Activated CD4-positive, alpha-beta memory T cell treated with anti-CD3 and anti-CD28 coated beads for 36 hours (primary cell): ENCODE data around the gene TBC1D20. TPM values are rescaled to one million over a fixed set of nuclear protein-coding genes. Genes with fewer than 3 reads are reported as not detected.
A peak's percentile ranks its signal among the peaks of the same experiment; 100 is the strongest.

Experiments
- CTCF ChIA-PET: fragments of 350-600 bp; sonication (Branson Sonifier 250); formaldehyde crosslinking; loops from one replicate; lab custom pipeline; 2021; ENCODE audit warnings: antibody characterized with exemption, inconsistent platforms; lab: Charles Lee
- POLR2A ChIA-PET: fragments of 350-600 bp; sonication (Branson Sonifier 250); formaldehyde crosslinking; loops from one replicate; lab custom pipeline; 2021; ENCODE audit warnings: antibody characterized with exemption; lab: Charles Lee
- DNase-seq: peaks from one replicate; pipeline ENCODE4 v3.0.0-alpha.2; 2020
- H3K27ac Mint-ChIP-seq: one replicate; pipeline ENCODE4 v1.8.0; 2021; ENCODE audit warnings: mixed read lengths
- H3K27me3 Mint-ChIP-seq: one replicate; pipeline ENCODE4 v1.8.0; 2021; ENCODE audit warnings: mixed read lengths
- H3K36me3 Mint-ChIP-seq: one replicate; pipeline ENCODE4 v1.8.0; 2021; ENCODE audit warnings: mixed read lengths
- H3K4me1 Mint-ChIP-seq: one replicate; pipeline ENCODE4 v1.8.0; 2021; ENCODE audit warnings: low read depth, mixed read lengths
- H3K4me3 Mint-ChIP-seq: one replicate; pipeline ENCODE4 v1.8.0; 2021; ENCODE audit warnings: mild to moderate bottlenecking, mixed read lengths
- H3K9me3 Mint-ChIP-seq: one replicate; pipeline ENCODE4 v1.8.0; 2021; ENCODE audit warnings: mixed read lengths
- intact Hi-C: fragments of 100-400 bp; cut with micrococcal nuclease; formaldehyde crosslinking; loops from one replicate; pipeline ENCODE4 v1.15.1; 2023
- total RNA-seq, 2 experiments: library from RNA; stranded (reverse); gene quantifications; one replicate each; pipeline ENCODE4 v1.2.3, GENCODE V29; 2021

The TBC1D20 gene
- total RNA-seq, 2 experiments from 2014 or later: 18.8 to 20.4 TPM

DNA sequence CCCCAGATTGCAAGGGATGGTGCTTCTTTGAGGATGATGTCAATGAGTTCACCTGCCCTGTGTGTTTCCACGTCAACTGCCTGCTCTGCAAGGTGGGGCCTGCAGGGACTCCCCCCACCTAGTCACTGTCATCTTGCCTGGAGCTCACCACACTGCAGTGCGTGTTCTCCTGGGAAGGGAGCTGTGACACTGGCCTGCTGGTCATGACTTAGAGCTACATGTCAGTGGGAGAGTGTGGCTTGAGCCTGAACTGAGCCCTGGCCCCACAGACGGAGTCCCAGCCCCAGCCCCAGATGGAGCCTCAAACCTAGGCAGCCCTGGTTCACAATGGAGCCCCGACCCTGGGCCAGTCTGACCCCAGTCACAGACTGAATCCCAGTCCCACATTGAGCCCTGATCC is 34.9 kb downstream of the TBC1D20 start:
- CTCF ChIA-PET: no interaction called here

DNA sequence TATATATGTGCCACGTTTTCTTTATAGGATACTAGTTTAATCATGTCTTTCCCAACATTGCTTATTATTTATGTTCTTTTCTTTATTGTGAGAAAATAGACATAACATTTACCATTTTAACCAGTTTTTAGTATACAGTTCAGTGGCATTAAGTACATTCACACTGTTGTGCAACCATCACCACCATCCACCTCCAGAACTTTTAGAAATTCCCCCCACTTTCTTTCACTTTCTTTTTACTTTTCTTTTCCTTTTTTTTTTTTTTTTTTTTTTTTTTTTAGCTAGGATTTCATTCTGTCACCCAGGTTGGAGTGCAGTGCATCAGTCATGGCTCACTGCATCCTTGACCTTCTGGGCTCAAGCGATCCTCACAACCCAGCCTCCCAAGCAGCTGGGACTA is 35.8 kb downstream of the TBC1D20 start:
- ChIA-PET CTCF (no interaction called here), POLR2A (no interaction called here)
- Mint-ChIP-seq H3K36me3 (peaks cover 41% of the 10 kb centered on the region), H3K27ac (no peak overlapping the region), H3K4me1 (peaks cover 9% of the 10 kb centered on the region), H3K4me3 (no peak overlapping the region), H3K27me3 (no peaks in the 10 kb centered on the region), H3K9me3 (no peaks in the 10 kb centered on the region)
- intact Hi-C loops: no loop called here
- no peak for DNase-seq

More for the DNA sequence above, 34.9 kb downstream of the TBC1D20 start:
- no peak for DNase-seq
- no peaks in the 10 kb centered on the region for H3K9me3 Mint-ChIP-seq
- H3K36me3 Mint-ChIP-seq: peaks cover 34% of the 10 kb centered on the region
- no peaks in the 10 kb centered on the region for H3K27me3 Mint-ChIP-seq
- no peak overlapping the region for H3K27ac Mint-ChIP-seq
- intact Hi-C loops: no loop called here
- POLR2A ChIA-PET: no interaction called here
- peaks cover 13% of the 10 kb centered on the region for H3K4me1 Mint-ChIP-seq
- H3K4me3 Mint-ChIP-seq: no peak overlapping the region

DNA sequence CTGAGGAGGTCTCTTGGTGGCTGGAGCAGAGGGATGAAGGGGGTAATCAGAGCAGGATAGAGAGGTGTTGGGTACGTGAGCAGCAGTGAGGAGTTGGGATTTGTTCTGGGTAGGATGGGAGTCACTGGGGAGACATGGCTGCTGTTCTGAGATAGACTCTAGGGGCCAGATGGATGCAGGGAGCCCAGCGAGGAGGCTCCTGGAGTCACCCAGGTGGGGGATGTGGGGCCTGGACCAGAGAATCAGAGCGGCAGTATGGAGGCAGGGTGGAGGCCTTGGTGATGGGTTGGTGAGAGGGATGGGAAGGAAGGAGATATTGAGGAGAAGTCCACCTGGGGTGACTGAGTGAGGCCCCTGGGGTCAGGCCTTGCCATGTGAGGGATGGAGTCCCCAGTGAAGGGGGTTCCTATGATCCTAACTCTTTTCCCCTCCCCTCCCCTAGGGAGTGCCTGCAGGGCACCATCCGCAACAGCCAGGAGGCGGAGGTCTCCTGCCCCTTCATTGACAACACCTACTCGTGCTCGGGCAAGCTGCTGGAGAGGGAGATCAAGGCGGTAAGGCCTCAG is 40.6 kb downstream of the TBC1D20 start:
- Mint-ChIP-seq H3K27ac (peak overlapping the region; percentile 42), H3K4me3 (no peak overlapping the region), H3K4me1 (peaks cover 5% of the 10 kb centered on the region), H3K9me3 (no peaks in the 10 kb centered on the region), H3K27me3 (no peaks in the 10 kb centered on the region), H3K36me3 (peaks cover 50% of the 10 kb centered on the region)
- POLR2A ChIA-PET: interaction anchor here (1.1 kb wide), 1 partner anchor 14 kb away, joined by 3 read pairs; no protein-coding TSS in a partner anchor
- DNase-seq: no peak
- intact Hi-C loops: no loop called here
- CTCF ChIA-PET: no interaction called here

DNA sequence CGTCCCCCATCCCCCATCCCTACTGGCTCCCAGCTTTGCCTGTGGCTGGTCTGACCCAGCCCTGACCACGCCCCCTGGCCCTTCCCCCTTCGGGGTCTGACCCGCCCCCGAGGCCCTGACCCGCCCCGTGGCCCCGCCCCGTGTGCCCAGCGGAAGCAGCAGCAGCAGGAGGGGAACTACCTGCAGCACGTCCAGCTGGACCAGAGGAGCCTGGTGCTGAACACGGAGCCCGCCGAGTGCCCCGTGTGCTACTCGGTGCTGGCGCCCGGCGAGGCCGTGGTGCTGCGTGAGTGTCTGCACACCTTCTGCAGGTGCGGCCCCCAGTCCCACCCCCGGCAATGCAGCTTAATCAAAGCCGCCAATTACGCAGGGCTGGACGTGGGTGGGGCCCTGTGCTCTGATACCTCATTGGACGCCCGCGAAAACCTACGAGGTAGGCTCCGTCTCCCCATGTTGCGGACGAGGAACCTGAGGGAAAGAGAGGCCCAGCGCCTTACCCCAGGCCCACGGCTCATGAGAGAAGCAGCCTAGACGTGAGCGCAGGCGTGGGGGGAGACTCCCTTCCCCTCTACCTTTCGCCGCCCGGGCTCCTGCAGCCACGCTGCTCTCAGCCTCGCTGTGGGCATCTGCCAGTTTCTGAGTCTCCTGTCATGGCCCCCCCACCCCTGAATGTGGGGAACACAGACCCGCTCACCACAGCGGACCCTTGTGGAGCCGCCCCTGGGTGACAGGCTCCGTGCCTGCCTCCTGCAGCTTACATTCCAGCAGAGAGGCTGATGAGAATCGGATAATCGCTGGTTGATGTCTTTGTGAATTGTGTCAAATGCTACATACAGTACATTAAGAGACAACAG is 41.4 kb downstream of the TBC1D20 start:
- Mint-ChIP-seq H3K4me3 (no peak overlapping the region), H3K9me3 (no peaks in the 10 kb centered on the region), H3K4me1 (peaks cover 3% of the 10 kb centered on the region), H3K27ac (peak overlapping the region; percentile 42), H3K27me3 (no peaks in the 10 kb centered on the region), H3K36me3 (peaks cover 54% of the 10 kb centered on the region)
- intact Hi-C loops: no loop called here
- POLR2A ChIA-PET: no interaction called here
- peak; percentile 27 for DNase-seq
- CTCF ChIA-PET: no interaction called here

DNA sequence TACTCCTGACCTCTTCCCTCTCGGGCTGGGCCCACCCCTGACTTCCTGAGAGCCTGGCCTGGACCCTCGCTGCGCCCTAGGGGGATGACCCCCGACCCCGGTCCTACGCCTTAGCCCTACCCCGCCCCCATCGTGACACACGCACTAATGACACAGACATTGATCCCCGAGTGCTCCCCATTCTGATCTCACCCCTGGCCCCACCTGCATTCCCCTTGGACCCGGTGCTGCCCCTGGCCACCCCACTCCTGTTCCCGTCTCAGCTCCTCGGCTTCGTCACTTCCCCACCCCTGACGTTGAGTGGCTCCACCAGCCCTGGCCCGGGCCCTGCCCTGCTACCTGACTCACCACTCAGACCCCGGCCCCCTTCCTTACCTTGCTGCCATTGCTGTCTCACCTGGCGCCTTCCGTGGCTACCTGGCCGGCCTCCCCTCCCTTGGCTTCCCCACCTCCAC is 42.1 kb downstream of the TBC1D20 start:
- peaks cover 10% of the 10 kb centered on the region for H3K4me1 Mint-ChIP-seq
- peaks cover 59% of the 10 kb centered on the region for H3K36me3 Mint-ChIP-seq
- H3K27ac Mint-ChIP-seq: no peak overlapping the region
- H3K9me3 Mint-ChIP-seq: no peaks in the 10 kb centered on the region
- no peak for DNase-seq
- POLR2A ChIA-PET: no interaction called here
- no peak overlapping the region for H3K4me3 Mint-ChIP-seq
- H3K27me3 Mint-ChIP-seq: no peaks in the 10 kb centered on the region
- intact Hi-C loops: no loop called here
- CTCF ChIA-PET: no interaction called here

DNA sequence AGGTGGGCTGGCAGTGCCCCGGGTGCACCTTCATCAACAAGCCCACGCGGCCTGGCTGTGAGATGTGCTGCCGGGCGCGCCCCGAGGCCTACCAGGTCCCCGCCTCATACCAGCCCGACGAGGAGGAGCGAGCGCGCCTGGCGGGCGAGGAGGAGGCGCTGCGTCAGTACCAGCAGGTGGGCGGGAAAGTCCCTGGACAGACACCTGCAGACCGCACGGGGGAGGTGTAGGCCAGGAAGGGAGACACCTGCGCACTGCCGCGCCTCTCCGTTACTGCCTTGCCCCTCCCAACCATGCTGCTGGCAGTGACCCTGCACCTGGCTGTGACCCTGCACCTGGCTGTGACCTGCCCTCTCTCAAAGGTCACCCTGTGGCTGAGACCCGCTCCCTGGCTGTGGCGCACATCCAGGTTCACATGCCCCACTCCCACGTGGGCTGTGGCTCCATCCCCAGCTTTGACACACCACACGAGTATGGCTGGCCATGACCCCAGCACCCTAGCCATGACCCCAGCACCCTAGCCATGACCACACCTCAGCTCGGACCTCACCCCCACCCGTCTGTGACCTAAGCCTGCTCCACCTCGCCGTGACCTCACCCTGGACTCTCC is 42.7 kb downstream of the TBC1D20 start:
- CTCF ChIA-PET: no interaction called here
- Mint-ChIP-seq H3K4me1 (peaks cover 10% of the 10 kb centered on the region), H3K9me3 (no peaks in the 10 kb centered on the region), H3K27ac (no peak overlapping the region), H3K4me3 (no peak overlapping the region), H3K36me3 (peaks cover 55% of the 10 kb centered on the region), H3K27me3 (no peaks in the 10 kb centered on the region)
- POLR2A ChIA-PET: no interaction called here
- no peak for DNase-seq
- intact Hi-C loops: no loop called here

DNA sequence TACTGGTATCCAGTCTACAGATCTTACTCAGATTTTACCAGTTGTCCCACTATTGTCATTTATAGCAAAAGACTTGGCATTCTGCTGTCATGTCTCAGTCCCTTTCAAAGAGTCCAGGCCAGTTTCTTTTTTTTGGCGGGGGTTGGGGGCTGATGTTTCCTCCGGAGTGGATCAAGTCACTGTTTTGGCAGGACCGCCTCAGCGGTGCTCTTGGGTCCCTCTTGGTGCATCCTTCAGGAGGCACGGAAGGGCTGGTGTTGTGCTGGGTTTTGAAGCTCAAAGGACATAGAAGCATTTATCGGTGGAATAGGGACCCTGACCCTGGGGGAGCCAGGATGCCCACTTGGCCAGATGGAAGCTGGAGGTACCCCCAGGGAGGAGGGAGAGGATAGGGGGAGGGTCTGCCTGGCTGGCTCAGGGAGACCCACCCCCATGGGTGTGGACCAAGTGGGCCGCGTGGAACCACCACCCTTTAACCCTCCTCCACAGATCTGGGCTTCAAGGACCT is 43.4 kb downstream of the TBC1D20 start:
- DNase-seq: no peak
- Mint-ChIP-seq H3K4me3 (no peak overlapping the region), H3K9me3 (no peaks in the 10 kb centered on the region), H3K36me3 (peaks cover 48% of the 10 kb centered on the region), H3K4me1 (peaks cover 11% of the 10 kb centered on the region), H3K27me3 (no peaks in the 10 kb centered on the region), H3K27ac (no peak overlapping the region)
- CTCF ChIA-PET: no interaction called here
- POLR2A ChIA-PET: no interaction called here
- intact Hi-C loops: no loop called here

DNA sequence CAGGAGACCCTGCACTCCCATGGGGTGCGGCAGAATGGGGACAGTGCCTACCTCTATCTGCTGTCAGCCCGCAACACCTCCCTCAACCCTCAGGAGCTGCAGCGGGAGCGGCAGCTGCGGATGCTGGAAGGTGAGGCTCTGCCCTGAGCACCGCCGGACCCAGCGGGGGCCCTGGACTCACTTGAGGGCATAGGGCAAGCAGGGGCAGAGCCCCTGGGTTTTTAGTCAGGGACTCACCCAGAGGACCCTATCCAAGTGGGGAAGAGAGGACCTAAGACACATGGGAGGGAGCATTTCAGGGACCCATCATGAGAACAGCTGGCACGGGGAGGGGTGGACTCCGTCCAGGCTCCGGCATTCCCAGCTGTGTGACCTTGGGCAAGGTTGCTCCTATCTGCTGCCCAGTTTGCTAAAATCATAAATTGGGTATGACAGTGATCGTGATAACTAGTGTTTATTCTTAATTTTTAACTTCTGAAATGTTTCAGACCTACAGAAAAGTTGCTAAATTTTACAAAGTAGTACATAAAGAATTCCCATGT is 44.5 kb downstream of the TBC1D20 start:
- Mint-ChIP-seq H3K4me1 (peaks cover 19% of the 10 kb centered on the region), H3K27ac (no peak overlapping the region), H3K36me3 (peaks cover 48% of the 10 kb centered on the region), H3K4me3 (no peak overlapping the region), H3K9me3 (no peaks in the 10 kb centered on the region), H3K27me3 (no peaks in the 10 kb centered on the region)
- ChIA-PET CTCF (no interaction called here), POLR2A (no interaction called here)
- intact Hi-C loops: no loop called here
- DNase-seq: no peak

DNA sequence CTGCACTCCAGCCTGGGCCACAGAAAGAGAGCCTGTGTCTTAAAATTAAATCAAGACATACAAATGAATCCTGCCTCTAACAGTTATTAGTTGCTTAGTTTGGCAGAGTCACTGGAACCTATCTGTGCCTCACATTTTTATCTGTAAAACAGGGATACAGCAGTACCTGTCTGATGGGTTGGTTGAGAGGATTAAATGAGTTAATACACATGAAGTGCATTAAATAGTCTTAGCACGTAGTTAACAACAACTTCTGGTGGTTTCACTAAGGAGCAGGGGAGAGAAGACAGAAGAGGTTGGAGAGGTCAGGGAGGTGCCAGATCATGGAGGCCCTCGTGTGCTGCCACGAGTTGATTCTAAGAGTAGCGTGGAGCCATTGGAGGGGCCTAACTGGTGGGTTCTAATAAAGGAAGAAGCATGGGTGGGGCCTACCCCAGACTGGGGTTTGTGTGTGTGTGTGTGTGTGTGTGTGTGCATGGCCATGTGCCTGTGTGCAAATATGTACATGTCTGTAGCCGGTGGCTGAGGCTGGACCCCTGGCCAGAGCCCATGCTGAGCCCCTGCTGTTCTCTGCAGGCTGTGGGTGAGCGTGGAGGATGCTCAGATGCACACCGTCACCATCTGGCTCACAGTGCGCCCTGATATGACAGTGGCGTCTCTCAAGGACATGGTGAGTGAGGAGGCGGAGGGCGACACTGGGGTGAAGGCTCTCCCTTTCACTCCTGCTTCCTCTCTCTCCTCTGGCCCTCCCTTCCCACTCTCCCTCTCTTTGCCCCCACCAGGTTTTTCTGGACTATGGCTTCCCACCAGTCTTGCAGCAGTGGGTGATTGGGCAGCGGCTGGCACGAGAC is 45.2 kb downstream of the TBC1D20 start:
- peaks cover 23% of the 10 kb centered on the region for H3K4me1 Mint-ChIP-seq
- no peaks in the 10 kb centered on the region for H3K27me3 Mint-ChIP-seq
- no peaks in the 10 kb centered on the region for H3K9me3 Mint-ChIP-seq
- POLR2A ChIA-PET: no interaction called here
- H3K27ac Mint-ChIP-seq: no peak overlapping the region
- H3K4me3 Mint-ChIP-seq: no peak overlapping the region
- intact Hi-C loops: no loop called here
- H3K36me3 Mint-ChIP-seq: peaks cover 46% of the 10 kb centered on the region
- CTCF ChIA-PET: no interaction called here
- no peak for DNase-seq

DNA sequence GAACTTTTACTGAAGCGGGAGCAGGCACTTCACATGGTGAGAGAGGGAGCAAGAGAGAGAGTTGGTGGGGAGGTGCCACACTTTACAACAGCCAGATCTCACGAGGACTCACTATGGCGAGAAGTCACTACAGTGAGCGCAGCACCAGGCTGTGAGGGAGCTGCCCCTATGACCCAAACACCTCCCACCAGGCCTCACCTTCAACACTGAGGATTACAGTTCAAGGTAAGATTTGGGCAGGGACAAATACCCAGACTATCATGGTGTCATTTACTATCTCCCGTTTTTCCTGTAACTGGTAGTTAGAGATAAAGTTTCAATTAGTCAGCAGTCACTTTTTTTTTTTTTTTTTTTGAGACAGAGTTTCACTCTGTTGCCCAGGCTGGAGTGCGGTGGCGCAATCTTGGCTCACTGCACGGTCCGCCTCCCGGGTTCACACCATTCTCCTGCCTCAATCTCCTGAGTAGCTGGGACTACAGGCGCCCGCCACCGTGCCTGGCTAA is 46.5 kb downstream of the TBC1D20 start:
- ChIA-PET POLR2A (no interaction called here), CTCF (no interaction called here)
- Mint-ChIP-seq H3K4me1 (peaks cover 32% of the 10 kb centered on the region), H3K36me3 (peaks cover 44% of the 10 kb centered on the region), H3K9me3 (no peaks in the 10 kb centered on the region), H3K27me3 (no peaks in the 10 kb centered on the region), H3K27ac (no peak overlapping the region), H3K4me3 (no peak overlapping the region)
- no peak for DNase-seq
- intact Hi-C loops: no loop called here

DNA sequence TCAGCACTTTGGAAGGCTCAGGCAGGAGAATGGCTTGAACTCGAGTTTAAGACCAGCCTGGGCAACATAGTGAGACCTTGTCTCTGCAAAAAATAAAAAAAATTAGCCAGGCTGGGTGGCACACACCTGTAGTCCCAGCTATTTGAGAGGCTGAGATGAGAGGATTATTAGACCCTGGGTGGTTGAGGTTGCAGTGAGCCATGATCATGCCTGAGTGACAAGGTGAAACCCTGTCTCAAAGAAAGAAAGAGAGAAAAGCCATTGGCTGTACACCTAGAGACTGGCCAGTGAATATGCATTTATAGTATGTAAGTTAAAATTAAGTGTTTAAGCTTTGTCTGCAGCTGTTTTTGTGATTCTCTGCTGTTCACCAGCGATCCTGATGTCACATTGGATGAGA is 48.2 kb downstream of the TBC1D20 start:
- H3K4me1 Mint-ChIP-seq: peaks cover 48% of the 10 kb centered on the region
- H3K4me3 Mint-ChIP-seq: no peak overlapping the region
- CTCF ChIA-PET: no interaction called here
- H3K27me3 Mint-ChIP-seq: no peaks in the 10 kb centered on the region
- intact Hi-C loops: no loop called here
- H3K36me3 Mint-ChIP-seq: peaks cover 57% of the 10 kb centered on the region
- POLR2A ChIA-PET: no interaction called here
- no peak for DNase-seq
- H3K27ac Mint-ChIP-seq: no peak overlapping the region
- H3K9me3 Mint-ChIP-seq: no peaks in the 10 kb centered on the region
